ENCODE measurements around the gene ECT2L. TPM values are rescaled to one million over a fixed set of nuclear protein-coding genes. Genes with fewer than 3 reads are reported as not detected.
"Not testable (repeated sequence)": the region's sequence is repeated elsewhere in the genome, so short reads cannot be mapped to it uniquely, and the experiment has no call there.

The ECT2L gene
- total and polyA plus RNA-seq, 4 donors: 2.1 to 15.3 (median 8.7) TPM

GRCh38 chr6:138923561-138923960, 127.7 kb downstream of the ECT2L start:
- Histone ChIP-seq H3K9me3 (ENCODE audit: control insufficient read depth in 4 of 4, insufficient read depth in 3 of 4, low read length in 3 of 4) (no peaks in the 10 kb centered on the region), H3K27me3 (ENCODE audit: control insufficient read depth in 3 of 3, insufficient read depth in 3 of 3, low read length in 2 of 3) (no peaks in the 10 kb centered on the region), H3K4me1 (ENCODE audit: control insufficient read depth in 5 of 5, insufficient read depth in 5 of 5, low read length in 5 of 5) (no peaks in the 10 kb centered on the region), H3K4me3 (no peak overlapping the region), H3K9ac (ENCODE audit: insufficient read depth in 1 of 2, low read length in 2 of 2) (no peak overlapping the region), H3K27ac (ENCODE audit: low read depth in 1 of 2, low read length in 1 of 2) (no peak overlapping the region), H3K36me3 (ENCODE audit: control insufficient read depth in 4 of 4, insufficient read depth in 4 of 4, low read length in 4 of 4) (peaks cover 1 to 13% (median 6%) of the 10 kb centered on the region in 4 donors)
- TF ChIP-seq CTCF (IDR thresholded peaks at IDR 0.05; ENCODE audit: control extremely low read depth, extremely low read depth): no peak
- no peak for ATAC-seq (ENCODE audit: insufficient read depth, low FRiP score)
- no peak for DNase-seq

GRCh38 chr6:138925806-138926205, 129.9 kb downstream of the ECT2L start:
- ATAC-seq (ENCODE audit: insufficient read depth, low FRiP score): no peak
- no peak overlapping the region for H3K9ac ChIP-seq (ENCODE audit: insufficient read depth in 1 of 2, low read length in 2 of 2)
- H3K9me3 ChIP-seq (ENCODE audit: control insufficient read depth in 4 of 4, insufficient read depth in 3 of 4, low read length in 3 of 4): no peaks in the 10 kb centered on the region
- TF ChIP-seq CTCF (IDR thresholded peaks at IDR 0.05; ENCODE audit: control extremely low read depth, extremely low read depth): no peak
- no peaks in the 10 kb centered on the region for H3K4me1 ChIP-seq (ENCODE audit: control insufficient read depth in 5 of 5, insufficient read depth in 5 of 5, low read length in 5 of 5)
- no peak overlapping the region for H3K27ac ChIP-seq (ENCODE audit: low read depth in 1 of 2, low read length in 1 of 2)
- no peak for DNase-seq
- no peak overlapping the region for H3K4me3 ChIP-seq
- H3K27me3 ChIP-seq (ENCODE audit: control insufficient read depth in 3 of 3, insufficient read depth in 3 of 3, low read length in 2 of 3): no peaks in the 10 kb centered on the region
- peaks cover 0 to 6% (median under 1%) of the 10 kb centered on the region in 4 donors for H3K36me3 ChIP-seq (ENCODE audit: control insufficient read depth in 4 of 4, insufficient read depth in 4 of 4, low read length in 4 of 4)
- 92 to 96% methylated on average over 2 of the region's 2 CpGs for WGBS, 2 donors

GRCh38 chr6:138926579-138926978, 130.7 kb downstream of the ECT2L start:
- ATAC-seq (ENCODE audit: insufficient read depth, low FRiP score): no peak
- Histone ChIP-seq H3K27me3 (ENCODE audit: control insufficient read depth in 3 of 3, insufficient read depth in 3 of 3, low read length in 2 of 3) (no peaks in the 10 kb centered on the region), H3K36me3 (ENCODE audit: control insufficient read depth in 4 of 4, insufficient read depth in 4 of 4, low read length in 4 of 4) (peaks cover 0 to 6% (median under 1%) of the 10 kb centered on the region in 4 donors), H3K4me1 (ENCODE audit: control insufficient read depth in 5 of 5, insufficient read depth in 5 of 5, low read length in 5 of 5) (no peaks in the 10 kb centered on the region), H3K9ac (ENCODE audit: insufficient read depth in 1 of 2, low read length in 2 of 2) (no peak overlapping the region), H3K4me3 (no peak overlapping the region), H3K27ac (ENCODE audit: low read depth in 1 of 2, low read length in 1 of 2) (no peak overlapping the region), H3K9me3 (ENCODE audit: control insufficient read depth in 4 of 4, insufficient read depth in 3 of 4, low read length in 3 of 4) (no peaks in the 10 kb centered on the region)
- DNase-seq: no peak
- TF ChIP-seq CTCF (IDR thresholded peaks at IDR 0.05; ENCODE audit: control extremely low read depth, extremely low read depth): no peak
- WGBS, 2 donors: 97 to 98% methylated on average over 3 of the region's 3 CpGs

GRCh38 chr6:138931660-138932059, 135.8 kb downstream of the ECT2L start:
- 80 to 97% methylated on average over 1 of the region's 1 CpG for WGBS, 2 donors
- H3K4me3 ChIP-seq: no peak overlapping the region
- no peaks in the 10 kb centered on the region for H3K9me3 ChIP-seq (ENCODE audit: control insufficient read depth in 4 of 4, insufficient read depth in 3 of 4, low read length in 3 of 4)
- DNase-seq (no peak), ATAC-seq (ENCODE audit: insufficient read depth, low FRiP score) (no peak)
- peaks cover 0 to 10% (median 6%) of the 10 kb centered on the region in 4 donors for H3K36me3 ChIP-seq (ENCODE audit: control insufficient read depth in 4 of 4, insufficient read depth in 4 of 4, low read length in 4 of 4)
- no peaks in the 10 kb centered on the region for H3K27me3 ChIP-seq (ENCODE audit: control insufficient read depth in 3 of 3, insufficient read depth in 3 of 3, low read length in 2 of 3)
- no peak overlapping the region for H3K27ac ChIP-seq (ENCODE audit: low read depth in 1 of 2, low read length in 1 of 2)
- H3K4me1 ChIP-seq (ENCODE audit: control insufficient read depth in 5 of 5, insufficient read depth in 5 of 5, low read length in 5 of 5): no peaks in the 10 kb centered on the region
- no peak for TF ChIP-seq CTCF (IDR thresholded peaks at IDR 0.05; ENCODE audit: control extremely low read depth, extremely low read depth)
- no peak overlapping the region for H3K9ac ChIP-seq (ENCODE audit: insufficient read depth in 1 of 2, low read length in 2 of 2)

GRCh38 chr6:138936873-138937272, 141.0 kb downstream of the ECT2L start:
- not testable (repeated sequence) for H3K27me3 ChIP-seq (ENCODE audit: control insufficient read depth in 3 of 3, insufficient read depth in 3 of 3, low read length in 2 of 3); H3K4me3 ChIP-seq; H3K4me1 ChIP-seq (ENCODE audit: control insufficient read depth in 5 of 5, insufficient read depth in 5 of 5, low read length in 5 of 5); ATAC-seq (ENCODE audit: insufficient read depth, low FRiP score); H3K9ac ChIP-seq (ENCODE audit: insufficient read depth in 1 of 2, low read length in 2 of 2); DNase-seq; H3K27ac ChIP-seq (ENCODE audit: low read depth in 1 of 2, low read length in 1 of 2); H3K9me3 ChIP-seq (ENCODE audit: control insufficient read depth in 4 of 4, insufficient read depth in 3 of 4, low read length in 3 of 4)
- 97 to 98% methylated on average over 1 of the region's 1 CpG for WGBS, 2 donors
- peaks cover 3 to 18% (median 12%) of the 10 kb centered on the region in 4 donors for H3K36me3 ChIP-seq (ENCODE audit: control insufficient read depth in 4 of 4, insufficient read depth in 4 of 4, low read length in 4 of 4)
